ENCODE data around the gene DOK4.
"Not testable (repeated sequence)": the region's sequence is repeated elsewhere in the genome, so short reads cannot be mapped to it uniquely, and the experiment has no call there.

The DOK4 gene

GRCh38 chr16:57500578-57501111 lies 14.4 kb upstream of the DOK4 start:
- no peak for ATAC-seq

GRCh38 chr16:57499941-57500340 lies 13.6 kb upstream of the DOK4 start:
- ATAC-seq = not testable (repeated sequence)

DNA sequence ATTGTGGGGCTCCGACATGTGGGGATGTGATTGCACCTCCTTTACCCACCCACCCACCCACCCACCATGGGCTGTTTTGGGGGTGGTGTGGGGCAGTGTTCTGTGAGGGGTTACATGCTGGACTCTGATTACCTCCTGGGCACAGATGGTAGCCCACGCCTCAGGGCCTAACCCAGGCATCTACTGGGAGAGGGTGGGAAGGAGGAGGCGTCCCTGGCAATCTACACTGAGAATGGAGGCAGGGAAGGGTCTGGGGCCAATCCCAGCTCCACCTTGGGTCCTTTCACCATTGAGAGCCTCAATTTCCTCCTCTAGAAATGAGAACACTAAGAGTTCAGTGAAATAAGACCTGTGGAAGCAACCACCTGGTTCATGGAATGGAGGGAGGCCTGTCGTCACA lies 11.7 kb upstream of the DOK4 start:
- no peak for ATAC-seq

GRCh38 chr16:57497121-57497520 lies 10.8 kb upstream of the DOK4 start:
- no peak for ATAC-seq

- ATAC-seq = no peak
Measured at GRCh38 chr16:57493767-57494166, 7.5 kb upstream of the DOK4 start.

DNA sequence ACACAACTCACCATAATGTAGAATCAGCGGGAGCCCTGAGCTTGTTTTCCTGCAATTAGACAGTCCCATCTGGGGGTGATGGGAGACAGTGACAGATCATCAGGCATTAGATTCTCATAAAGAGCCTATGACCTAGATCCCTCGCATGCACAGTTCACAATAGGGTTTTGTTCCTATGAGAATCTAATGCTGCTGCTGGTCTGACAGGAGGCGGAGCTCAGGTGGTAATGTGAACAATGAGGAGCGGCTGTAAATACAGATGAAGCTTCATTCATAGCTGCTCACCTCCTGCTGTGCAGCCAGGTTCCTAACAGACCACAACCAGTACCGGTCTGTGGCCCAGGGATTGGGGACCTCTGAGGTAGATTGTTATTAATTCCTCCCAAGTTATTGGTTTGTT lies 2.9 kb upstream of the DOK4 start:
- no peak for ATAC-seq

- ATAC-seq = no peak
Measured at GRCh38 chr16:57486858-57487834, 853 bp upstream of the DOK4 start.

DNA sequence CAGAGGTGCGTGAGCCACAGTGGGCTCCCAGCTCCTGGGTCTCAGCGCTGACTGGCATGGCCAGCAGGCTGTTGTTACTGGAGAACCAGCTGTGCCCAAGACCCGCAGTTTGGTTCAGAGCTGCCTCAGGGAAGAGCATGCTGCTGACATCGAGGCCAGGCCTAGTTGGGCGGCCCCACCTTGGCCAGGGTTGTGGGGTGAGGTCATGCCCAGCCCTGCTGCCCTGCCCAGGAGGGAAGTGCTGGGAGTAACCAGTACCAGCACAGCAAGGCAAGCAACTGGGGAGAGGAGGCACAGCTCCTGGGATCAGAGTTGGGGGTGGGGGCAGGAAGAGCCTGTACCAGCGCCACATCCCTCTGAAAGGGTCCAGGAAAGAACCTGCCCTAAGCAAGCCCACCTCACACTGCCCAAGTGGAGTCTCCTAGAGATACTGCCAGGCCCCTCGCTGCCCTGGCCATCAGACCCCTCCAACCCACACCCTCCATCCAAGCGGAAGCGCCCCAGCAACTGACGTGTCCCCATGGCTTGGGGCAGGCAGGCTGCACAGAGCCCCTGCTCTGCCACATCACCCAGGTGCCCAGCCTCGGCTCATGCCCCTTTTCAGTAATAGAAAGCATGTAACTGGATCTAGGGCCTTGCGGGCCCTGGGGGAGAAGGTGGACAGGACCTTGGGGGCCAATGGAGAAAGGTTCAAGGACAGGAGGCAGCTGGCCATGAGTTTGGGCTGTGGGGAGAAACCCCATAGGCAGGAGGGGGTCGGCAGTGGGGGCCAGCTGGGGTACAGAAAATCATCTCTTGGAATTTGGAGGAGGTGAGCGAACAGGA lies 990 bp downstream of the DOK4 start:
- no peak for ATAC-seq

- ATAC-seq = no peak
Measured at GRCh38 chr16:57484515-57485005, 1.7 kb downstream of the DOK4 start.

GRCh38 chr16:57483725-57484514 lies 2.4 kb downstream of the DOK4 start:
- ATAC-seq = no peak

DNA sequence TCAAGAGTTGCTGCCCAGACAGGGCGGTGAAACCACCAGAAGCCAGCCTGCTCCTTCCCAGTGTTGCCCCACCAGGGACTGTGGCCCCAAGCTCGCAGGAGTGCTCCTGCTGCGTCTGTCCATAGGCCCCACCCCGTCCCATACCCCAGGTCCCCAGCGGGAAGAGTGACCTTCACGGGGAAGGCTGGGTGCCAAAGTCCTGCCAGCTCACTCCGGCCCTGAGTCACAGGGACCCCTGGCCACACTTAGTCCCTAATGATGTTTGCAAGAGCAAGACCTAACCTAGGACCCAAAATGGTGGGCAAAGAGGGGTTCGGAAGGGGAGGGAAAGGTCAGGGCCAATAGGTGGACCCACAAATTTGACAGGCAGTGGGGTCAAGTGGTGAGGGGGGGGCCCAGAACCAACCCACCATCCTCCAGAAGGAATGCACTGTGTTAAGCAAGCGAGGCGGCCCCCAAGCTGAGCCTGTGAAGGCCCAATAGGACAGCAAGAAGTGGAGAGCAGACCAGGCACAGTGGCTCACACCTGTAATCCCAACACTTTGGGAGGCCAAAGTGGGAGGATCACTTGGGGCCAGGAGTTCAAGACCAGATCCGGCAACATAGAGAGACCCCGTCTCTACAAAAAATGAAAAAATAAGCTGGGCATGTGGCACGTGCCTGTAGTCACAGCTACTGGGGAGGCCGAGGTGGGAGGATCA lies 3.3 kb downstream of the DOK4 start:
- no peak for ATAC-seq

GRCh38 chr16:57481421-57481820 lies 4.9 kb downstream of the DOK4 start:
- no peak for ATAC-seq

DNA sequence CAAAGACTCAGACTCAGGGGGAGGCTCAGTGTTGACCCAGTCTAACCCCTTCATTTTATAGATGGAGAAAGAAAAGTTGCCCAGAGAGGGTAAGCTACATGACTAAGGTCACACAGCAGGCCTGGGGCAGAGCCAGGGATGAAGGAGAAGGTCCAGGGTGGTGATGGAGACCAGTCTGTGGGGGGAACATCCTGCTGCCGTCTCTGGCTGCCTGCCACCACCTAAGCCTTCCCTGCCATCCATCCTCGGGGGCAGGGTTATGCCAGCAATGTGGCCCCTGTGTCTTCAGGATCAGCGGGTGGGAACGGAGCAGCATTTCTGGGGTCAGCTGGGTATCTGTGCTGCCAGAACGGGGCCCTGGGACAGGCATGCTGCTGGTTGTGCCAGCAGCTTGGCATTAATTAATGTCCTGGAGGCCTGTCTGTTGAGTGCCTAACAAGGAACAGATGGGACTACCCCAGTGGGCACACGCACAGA lies 5.5 kb downstream of the DOK4 start:
- no peak for ATAC-seq

- ATAC-seq = no peak
Measured at GRCh38 chr16:57479976-57480753, 6.1 kb downstream of the DOK4 start.

DNA sequence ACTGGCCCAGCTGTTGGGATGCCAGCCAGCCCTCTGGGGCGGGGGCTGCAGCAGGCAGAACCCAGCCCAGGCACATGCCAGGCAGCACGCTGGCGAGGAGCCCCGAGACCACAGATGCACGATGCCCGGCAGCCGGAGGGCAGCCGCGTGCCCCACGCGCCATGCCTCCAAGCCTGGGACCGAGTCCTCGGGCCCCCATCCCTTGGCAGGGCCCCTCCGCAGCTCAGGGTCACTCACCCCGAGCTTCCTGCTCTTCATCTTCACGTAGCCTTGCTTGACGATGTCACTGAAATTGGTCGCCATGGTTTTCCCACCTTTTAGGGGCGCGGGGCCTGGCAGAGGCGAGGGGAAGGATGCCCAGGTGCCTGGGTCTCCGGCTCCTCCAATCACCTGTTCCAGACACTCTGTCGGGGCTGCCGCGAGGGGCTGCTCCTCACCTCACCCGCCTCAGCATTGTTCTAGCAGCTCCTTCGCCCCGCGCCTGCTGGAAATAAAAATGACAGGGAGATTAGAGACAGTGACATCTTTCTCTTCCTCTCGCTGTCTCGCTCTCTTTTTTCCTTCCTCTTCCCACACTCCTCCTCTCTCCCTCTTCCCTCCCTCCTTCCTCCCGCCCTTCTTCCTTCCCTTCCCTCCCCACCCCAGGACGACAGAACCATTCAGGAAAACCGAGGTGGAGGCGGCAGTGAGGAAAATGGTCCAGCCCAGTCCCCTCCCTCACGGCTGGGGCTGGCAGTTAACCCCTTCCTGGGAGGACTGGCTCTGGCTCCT lies 6.9 kb downstream of the DOK4 start:
- no peak for ATAC-seq

- no peak for ATAC-seq
Measured at GRCh38 chr16:57478396-57479204, 7.7 kb downstream of the DOK4 start.

- ATAC-seq = no peak
Measured at GRCh38 chr16:57477531-57478202, 8.6 kb downstream of the DOK4 start.
